GM21576 (cell line): ENCODE results near the gene CSKMT.
"Not testable (repeated sequence)": the region's sequence is repeated elsewhere in the genome, so short reads cannot be mapped to it uniquely, and the experiment has no call there.

Experiments
- ATAC-seq: cut with Tn5 transposase; IDR thresholded peaks from one replicate; pipeline ENCODE4 v1.9.1; 2021; ENCODE audit warnings: mild to moderate bottlenecking, moderate library complexity; ENCODE audit not compliant: unreplicated experiment

CSKMT gene

GRCh38 chr11:62687508-62688396 lies 22.6 kb downstream of the CSKMT start:
- ATAC-seq = no peak

GRCh38 chr11:62688491-62688890 lies 23.4 kb downstream of the CSKMT start:
- no peak for ATAC-seq

GRCh38 chr11:62689421-62690183 lies 24.5 kb downstream of the CSKMT start, which contains the start of gene LRRN4CL:
Gene LRRN4CL, minus strand, starts transcription at chr11:62689530. Its CDS starts 1,022 bp downstream, at chr11:62688508.
- no peak for ATAC-seq

GRCh38 chr11:62693624-62694023 lies 28.5 kb downstream of the CSKMT start:
- not testable (repeated sequence) for ATAC-seq

- no peak for ATAC-seq
Measured at GRCh38 chr11:62694455-62695167, 29.5 kb downstream of the CSKMT start.

GRCh38 chr11:62702246-62702645 lies 37.1 kb downstream of the CSKMT start:
- ATAC-seq = no peak

GRCh38 chr11:62703921-62704320 lies 38.8 kb downstream of the CSKMT start:
- not testable (repeated sequence) for ATAC-seq

- no peak for ATAC-seq
Measured at GRCh38 chr11:62705413-62705812, 40.3 kb downstream of the CSKMT start.

GRCh38 chr11:62705880-62706849 lies 41.1 kb downstream of the CSKMT start:
- ATAC-seq = peak; percentile 47

- ATAC-seq = no peak
Measured at GRCh38 chr11:62706850-62707247, 41.7 kb downstream of the CSKMT start.

GRCh38 chr11:62707277-62707861 lies 42.3 kb downstream of the CSKMT start, which contains the start of the genes BSCL2 and GNG3:
Gene BSCL2, minus strand, starts transcription at chr11:62707424. Its CDS starts 229 bp downstream, at chr11:62707195.
Gene GNG3, plus strand, starts transcription at chr11:62707676. Its CDS starts 620 bp downstream, at chr11:62708296.
- ATAC-seq = no peak

GRCh38 chr11:62708392-62708791 lies 43.3 kb downstream of the CSKMT start:
- no peak for ATAC-seq

GRCh38 chr11:62708793-62709192 lies 43.7 kb downstream of the CSKMT start:
- ATAC-seq = no peak

GRCh38 chr11:62709247-62710000 lies 44.3 kb downstream of the CSKMT start:
- ATAC-seq = peak; percentile 59

- no peak for ATAC-seq
Measured at GRCh38 chr11:62710001-62710345, 44.9 kb downstream of the CSKMT start.

GRCh38 chr11:62712276-62712812 lies 47.2 kb downstream of the CSKMT start:
- no peak for ATAC-seq

- no peak for ATAC-seq
Measured at GRCh38 chr11:62712861-62713260, 47.7 kb downstream of the CSKMT start.

GRCh38 chr11:62713343-62713742 lies 48.2 kb downstream of the CSKMT start:
- ATAC-seq = no peak
